Activated CD4-positive, alpha-beta T cell treated with anti-CD3 and anti-CD28 coated beads, Interleukin-2, amount 50 U/mL, for 16 hours (primary cell): ENCODE results near the gene PTPRK.

Experiments used
- DNase-seq: peaks from one replicate; pipeline ENCODE4 v3.0.0-alpha.2; 2020

PTPRK gene

GRCh38 chr6:128117916-128118315 is 402.5 kb downstream of the PTPRK start:
- DNase-seq: no peak

DNA sequence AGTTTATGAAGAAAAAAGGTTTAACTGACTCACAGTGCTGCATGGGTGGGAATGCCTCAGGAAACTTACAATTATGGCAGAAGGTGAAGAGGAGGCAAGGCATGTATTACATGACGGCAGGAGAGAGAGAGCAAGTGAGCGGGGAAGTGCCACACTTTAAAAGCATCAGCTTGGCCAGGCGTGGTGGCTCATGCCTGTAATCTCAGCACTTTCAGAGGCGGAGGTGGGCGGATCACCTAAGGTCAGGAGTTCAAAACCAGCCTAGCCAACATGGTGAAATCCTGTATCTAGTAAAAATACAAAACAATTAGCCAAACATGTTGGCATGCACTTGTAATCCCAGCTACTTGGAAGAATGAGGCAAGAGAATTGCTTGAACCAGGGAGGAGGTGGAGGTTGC is 406.2 kb downstream of the PTPRK start:
- no peak for DNase-seq

- no peak for DNase-seq
Measured at GRCh38 chr6:128112494-128112893, 407.9 kb downstream of the PTPRK start.

GRCh38 chr6:128111096-128111495 is 409.3 kb downstream of the PTPRK start:
- no peak for DNase-seq

DNA sequence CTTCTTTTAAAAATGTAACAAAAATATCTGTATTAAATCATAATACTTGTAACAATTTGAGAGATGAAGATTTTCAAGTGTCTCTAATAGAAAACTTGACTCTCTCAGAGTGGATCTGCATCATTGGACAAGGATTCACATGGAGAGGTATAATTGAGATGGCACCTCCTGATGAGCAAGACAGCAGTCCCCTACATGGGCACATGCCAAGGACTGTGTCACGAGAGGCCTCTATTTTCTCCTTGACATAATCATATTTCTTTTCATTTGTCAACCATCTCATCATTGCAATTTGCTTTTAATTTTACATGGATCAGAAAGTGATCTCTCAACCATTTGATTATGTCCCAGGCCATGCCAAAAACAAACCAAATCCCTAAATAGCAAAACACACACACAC is 412.7 kb downstream of the PTPRK start:
- DNase-seq: no peak

- no peak for DNase-seq
Measured at GRCh38 chr6:128099571-128100197, 420.7 kb downstream of the PTPRK start.

- peak; percentile 9 for DNase-seq
Measured at GRCh38 chr6:128098000-128098581, 422.3 kb downstream of the PTPRK start.

- no peak for DNase-seq
Measured at GRCh38 chr6:128097009-128097408, 423.4 kb downstream of the PTPRK start.

DNA sequence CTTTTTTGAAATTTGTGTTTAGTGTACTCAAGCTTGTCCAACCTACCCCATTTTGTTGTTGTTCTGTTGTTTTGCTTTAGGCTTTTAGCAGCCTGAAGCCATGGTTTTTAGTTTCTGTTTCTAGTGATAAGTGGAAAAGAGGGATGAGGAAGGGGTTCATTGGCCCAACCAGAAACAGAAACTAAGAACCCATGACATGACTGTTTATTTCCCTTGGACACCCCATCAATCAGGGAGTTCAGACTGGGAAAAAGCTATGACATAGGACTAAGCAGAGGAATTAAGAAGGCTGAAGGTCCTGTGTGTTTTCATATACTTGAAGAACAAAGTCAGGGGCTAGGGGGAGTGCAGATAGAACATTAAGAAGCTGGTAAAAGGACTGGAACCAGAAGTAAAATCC is 425.0 kb downstream of the PTPRK start:
- no peak for DNase-seq

DNA sequence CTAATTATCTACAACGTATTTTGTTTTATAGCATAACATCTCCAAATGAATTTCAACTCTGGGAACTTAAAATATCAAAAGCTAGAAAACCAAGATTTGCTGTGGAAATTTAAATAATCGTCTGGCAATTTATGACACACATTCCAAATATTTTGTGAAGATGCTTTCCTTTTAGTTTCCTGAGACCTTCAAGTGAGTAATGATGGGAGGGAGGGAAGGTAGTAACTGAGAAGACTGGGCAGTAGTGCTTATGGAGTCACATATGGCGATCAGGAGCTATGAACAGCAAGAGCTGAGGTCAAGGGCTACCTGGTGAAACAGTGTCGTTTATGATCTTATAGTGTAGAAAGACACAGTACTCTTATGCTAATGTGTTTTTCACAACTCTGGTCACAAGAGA is 441.4 kb downstream of the PTPRK start:
- no peak for DNase-seq

- DNase-seq: no peak
Measured at GRCh38 chr6:128078276-128078675, 442.1 kb downstream of the PTPRK start.

DNA sequence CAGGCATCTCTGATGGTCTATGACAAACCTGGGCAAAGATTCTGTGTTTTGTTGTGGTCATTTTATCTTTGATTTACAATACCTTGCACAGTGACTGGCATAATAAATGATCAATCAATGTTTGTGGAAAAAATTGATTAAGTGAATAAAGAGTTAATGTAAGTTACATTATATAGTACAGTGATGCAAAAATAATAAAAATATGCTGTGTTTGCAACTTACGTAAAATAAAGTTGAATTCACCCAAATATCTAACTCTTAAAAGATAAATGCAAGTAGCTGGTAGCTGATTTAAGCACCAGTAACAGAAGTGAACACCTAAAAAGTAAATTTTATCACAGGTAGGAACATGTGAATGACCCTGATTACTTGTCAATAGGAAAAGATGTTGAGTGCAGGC is 443.6 kb downstream of the PTPRK start:
- no peak for DNase-seq

DNA sequence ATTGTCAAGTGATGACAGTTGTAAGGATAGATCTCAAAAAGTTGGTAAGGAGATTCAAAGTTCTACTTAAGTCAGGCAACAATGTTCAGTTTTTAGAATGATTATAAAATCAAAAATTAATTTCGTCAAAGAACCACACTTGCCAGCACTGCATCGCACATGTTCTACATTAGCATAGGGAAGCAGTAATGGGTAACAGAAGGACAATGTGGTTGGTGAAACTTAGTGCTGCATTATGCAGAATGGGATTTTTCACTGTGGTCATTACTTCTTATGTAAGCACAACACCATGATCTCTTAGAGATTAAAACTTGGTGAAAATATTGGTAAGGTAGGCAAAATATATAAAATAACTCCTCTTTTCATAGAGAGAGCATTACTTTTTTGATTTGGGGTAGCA is 445.8 kb downstream of the PTPRK start:
- no peak for DNase-seq

- DNase-seq: no peak
Measured at GRCh38 chr6:128073389-128073788, 447.0 kb downstream of the PTPRK start.

GRCh38 chr6:128071212-128071611 is 449.2 kb downstream of the PTPRK start:
- DNase-seq: no peak

DNA sequence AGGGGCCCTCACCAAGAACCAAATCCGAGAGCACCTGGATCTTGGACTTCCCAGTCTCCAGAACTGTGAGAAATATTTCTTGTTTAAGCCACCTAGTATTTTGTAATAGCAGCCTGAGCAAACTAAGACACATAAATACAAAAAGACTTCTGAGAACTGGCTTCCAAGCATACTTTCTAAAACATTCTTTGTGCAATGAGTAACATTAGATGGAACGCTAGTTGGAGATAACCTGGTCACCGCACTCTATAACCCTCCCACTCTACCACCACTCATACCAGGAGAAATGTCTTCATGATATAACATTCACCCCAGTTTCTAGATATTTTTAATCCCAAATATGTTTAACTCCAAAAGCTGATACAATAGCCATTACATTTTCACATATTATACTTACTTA is 450.0 kb downstream of the PTPRK start:
- DNase-seq: no peak

DNA sequence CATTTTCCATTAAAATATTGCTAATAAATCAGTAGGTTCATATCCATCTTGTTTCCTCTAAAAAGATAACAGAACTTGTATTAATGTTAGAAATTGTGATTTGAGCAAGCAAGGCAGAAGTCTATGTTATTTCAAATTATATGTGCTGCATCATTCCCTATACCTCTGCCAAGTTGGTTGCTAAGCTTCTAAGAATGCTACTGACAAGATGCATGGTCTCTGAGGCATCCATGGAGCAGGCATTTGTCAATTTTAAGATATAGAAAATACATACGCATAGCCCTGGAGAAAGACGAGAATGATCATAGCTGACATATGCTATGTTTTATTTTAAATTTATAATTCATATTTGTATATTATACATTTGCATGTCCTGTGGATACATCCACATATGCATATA is 451.2 kb downstream of the PTPRK start:
- DNase-seq: no peak

DNA sequence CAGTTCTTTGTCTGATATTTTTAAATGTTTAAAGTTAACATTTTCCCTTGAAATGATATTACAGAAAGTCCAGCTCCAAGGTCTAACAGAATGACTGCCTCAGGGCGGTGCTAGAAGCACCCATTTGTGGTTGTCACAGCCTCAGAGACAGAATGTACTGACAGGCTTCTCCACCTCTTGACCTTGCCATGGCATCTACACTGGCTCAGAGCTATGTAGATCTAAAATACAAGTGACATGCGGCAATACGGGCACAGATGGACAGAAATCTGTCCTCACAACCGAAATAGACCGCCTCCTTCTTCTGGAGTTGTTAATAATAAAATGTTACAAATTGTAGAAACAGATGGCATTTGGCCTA is 452.3 kb downstream of the PTPRK start:
- DNase-seq: no peak

DNA sequence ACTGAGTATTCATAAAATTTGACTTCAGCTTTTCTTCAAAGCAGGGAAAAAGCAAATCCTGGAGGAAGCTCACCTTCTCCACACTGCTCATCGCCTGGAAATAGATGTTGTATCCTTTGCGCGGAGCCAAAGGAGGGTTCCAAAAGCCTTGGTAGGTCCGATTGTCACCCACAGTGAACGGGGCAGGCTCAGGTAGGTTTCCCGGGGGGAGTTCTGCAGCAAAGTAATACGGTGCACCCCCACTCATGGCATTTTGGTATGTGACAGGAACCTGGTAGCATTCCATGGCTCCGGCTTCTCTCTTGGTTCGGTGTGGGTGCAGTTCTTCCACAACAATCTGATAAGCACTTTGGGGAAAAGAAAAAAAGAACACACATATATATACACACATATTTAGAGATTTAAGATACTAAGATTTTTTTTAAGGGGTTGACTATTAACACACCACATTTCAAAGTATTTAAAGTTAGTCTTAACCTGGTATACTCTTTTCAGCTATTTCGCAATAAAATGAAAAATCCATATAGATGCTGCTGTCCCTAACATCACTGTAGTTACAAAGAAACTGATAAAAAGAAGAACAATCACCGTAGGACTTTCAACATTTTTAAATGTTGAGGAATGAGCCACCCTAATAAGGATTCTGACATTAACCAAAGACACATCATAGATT is 452.8 kb downstream of the PTPRK start:
- no peak for DNase-seq

- no peak for DNase-seq
Measured at GRCh38 chr6:128065072-128065471, 455.3 kb downstream of the PTPRK start.

- DNase-seq: no peak
Measured at GRCh38 chr6:128064540-128064895, 455.9 kb downstream of the PTPRK start.

DNA sequence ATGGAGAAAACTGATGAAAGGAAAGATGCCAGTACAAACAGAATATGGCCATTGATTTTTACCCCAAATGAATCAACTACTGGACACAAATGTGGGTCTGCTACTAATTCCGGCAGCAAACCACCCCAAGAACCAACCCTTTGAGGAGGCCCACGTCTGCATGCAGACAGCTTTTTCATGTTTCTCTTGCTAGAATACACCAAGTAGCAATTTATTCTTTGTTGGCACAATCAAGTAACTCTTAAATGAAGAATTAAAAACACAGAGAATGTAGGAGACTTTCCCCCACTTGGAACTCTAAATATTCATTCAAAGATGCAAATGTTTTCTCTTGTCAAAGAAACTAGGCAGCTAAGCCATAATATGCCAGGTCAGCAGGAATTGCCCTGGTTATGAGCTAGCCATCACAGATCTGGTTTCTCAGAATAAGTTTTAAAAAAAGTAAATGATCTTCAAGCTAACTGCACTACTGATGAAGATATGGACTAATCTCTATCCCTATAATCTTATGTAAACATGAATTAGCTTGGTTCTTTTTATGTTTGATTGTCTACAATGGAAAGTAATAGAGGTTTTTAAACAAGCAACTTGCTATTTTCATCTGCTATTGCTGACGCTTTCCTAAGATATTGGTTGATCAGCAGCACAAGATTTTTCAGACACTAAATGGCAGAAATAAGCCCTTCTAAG is 456.4 kb downstream of the PTPRK start:
- DNase-seq: no peak

- no peak for DNase-seq
Measured at GRCh38 chr6:128062882-128063603, 457.4 kb downstream of the PTPRK start.

GRCh38 chr6:128057946-128058345 is 462.5 kb downstream of the PTPRK start:
- no peak for DNase-seq
